ENCODE results near the gene DGKB. TPM values are rescaled to one million over a fixed set of nuclear protein-coding genes. Genes with fewer than 3 reads are reported as not detected.

DGKB gene
- total RNA-seq, 1 experiment from 2014 or later: not detected

- Histone ChIP-seq H3K4me1 (ENCODE audit: control insufficient read depth, insufficient read depth, low read length) (no peaks in the 10 kb centered on the region), H3K4me3 (ENCODE audit: low read depth in 2 of 2, low read length in 2 of 2) (no peak overlapping the region), H3K27me3 (ENCODE audit: control insufficient read depth, insufficient read depth, low read length) (no peaks in the 10 kb centered on the region), H3K27ac (ENCODE audit: low read length) (no peak overlapping the region), H3K9me3 (ENCODE audit: control insufficient read depth, insufficient read depth, low read depth, low read length) (no peaks in the 10 kb centered on the region), H3K36me3 (ENCODE audit: control insufficient read depth, insufficient read depth, low read length) (no peaks in the 10 kb centered on the region)
- in situ Hi-C loops (cut with HindIII; ENCODE audit: low pct_unique_long_range_greater_than_20kb, low sequenced_read_pairs): no loop called here
- no peak for TF ChIP-seq REST (IDR thresholded peaks at IDR 0.05; ENCODE audit: insufficient read depth in 1 of 2, low read depth in 2 of 2, low read length in 1 of 2)
- TF ChIP-seq TCF7L2 (IDR thresholded peaks at IDR 0.05; ENCODE audit: low read depth, low read length): no peak
- no peak for TF ChIP-seq SIN3A (IDR thresholded peaks at IDR 0.05; ENCODE audit: borderline replicate concordance, insufficient read depth, low read depth, low read length)
- TF ChIP-seq POLR2AphosphoS5 (IDR thresholded peaks at IDR 0.05; ENCODE audit: low read depth, low read length): no peak
- no peak for TF ChIP-seq CTCF (IDR thresholded peaks at IDR 0.05)
- CTCF ChIA-PET: no interaction called here
- DNase-seq (ENCODE audit: low read depth, low spot score) (no peak), ATAC-seq (no peak)
- intact Hi-C loops (cut with micrococcal nuclease; ENCODE audit: unreplicated experiment): no loop called here
- BruUV-seq (replicated peaks): no TSS peak
- POLR2A ChIA-PET: no interaction called here
These were observed 217.4 kb downstream of the DGKB start for GRCh38 chr7:14685167-14685566.

GRCh38 chr7:14682910-14683465, 219.6 kb downstream of the DGKB start:
- TF ChIP-seq SIN3A (IDR thresholded peaks at IDR 0.05; ENCODE audit: borderline replicate concordance, insufficient read depth, low read depth, low read length): no peak
- no peak for TF ChIP-seq POLR2AphosphoS5 (IDR thresholded peaks at IDR 0.05; ENCODE audit: low read depth, low read length)
- no peak for TF ChIP-seq CTCF (IDR thresholded peaks at IDR 0.05)
- TF ChIP-seq REST (IDR thresholded peaks at IDR 0.05; ENCODE audit: insufficient read depth in 1 of 2, low read depth in 2 of 2, low read length in 1 of 2): no peak
- TF ChIP-seq TCF7L2 (IDR thresholded peaks at IDR 0.05; ENCODE audit: low read depth, low read length): no peak
- H3K4me1 ChIP-seq (ENCODE audit: control insufficient read depth, insufficient read depth, low read length): no peaks in the 10 kb centered on the region
- H3K27ac ChIP-seq (ENCODE audit: low read length): no peak overlapping the region
- no TSS peak for BruUV-seq (replicated peaks)
- no peaks in the 10 kb centered on the region for H3K27me3 ChIP-seq (ENCODE audit: control insufficient read depth, insufficient read depth, low read length)
- no peak for DNase-seq (ENCODE audit: low read depth, low spot score)
- no peak for ATAC-seq
- H3K36me3 ChIP-seq (ENCODE audit: control insufficient read depth, insufficient read depth, low read length): no peaks in the 10 kb centered on the region
- H3K4me3 ChIP-seq (ENCODE audit: low read depth in 2 of 2, low read length in 2 of 2): no peak overlapping the region
- in situ Hi-C loops (cut with HindIII; ENCODE audit: low pct_unique_long_range_greater_than_20kb, low sequenced_read_pairs): no loop called here
- intact Hi-C loops (cut with micrococcal nuclease; ENCODE audit: unreplicated experiment): no loop called here
- ChIA-PET POLR2A (no interaction called here), CTCF (no interaction called here)
- H3K9me3 ChIP-seq (ENCODE audit: control insufficient read depth, insufficient read depth, low read depth, low read length): no peaks in the 10 kb centered on the region
